GM12878 (cell line): ENCODE data around the gene ARL3. TPM values are rescaled to one million over a fixed set of nuclear protein-coding genes. Genes with fewer than 3 reads are reported as not detected.

Experiments
- ATAC-seq: fragments of 200-7000 bp; cut with Tn5 transposase; 3 replicates; pipeline ENCODE4 v1.9.1; 2020; ENCODE audit warnings: mild to moderate bottlenecking, moderate library complexity
- BruUV-seq: library from RNA; stranded (reverse); fragments of 400-500 nt; replicated peaks from 2 replicates; lab custom pipeline; 2021; lab: Mats Ljungman, UMichigan
- CTCF ChIA-PET: fragments of 300-600 bp; sonication (Branson Sonifier 250); formaldehyde crosslinking; extraction: SDS; loops from one replicate; lab custom pipeline; 2021; ENCODE audit warnings: inconsistent platforms; lab: Yijun Ruan, JAX
- POLR2A ChIA-PET: fragments of 350-600 bp; formaldehyde crosslinking; extraction: SDS; loops from one replicate; lab custom pipeline; 2021; ENCODE audit warnings: inconsistent platforms; lab: Charles Lee
- RAD21 ChIA-PET: fragments of 300-600 bp; sonication (Branson Sonifier 250); formaldehyde crosslinking; loops from one replicate; lab custom pipeline; 2023; ENCODE audit warnings: antibody characterized with exemption; ENCODE audit not compliant: unreplicated experiment; lab: Charles Lee
- SMC1A ChIA-PET: fragments of 300-600 bp; sonication (Branson Sonifier 250); formaldehyde crosslinking; loops from one replicate; lab custom pipeline; 2023; ENCODE audit not compliant: unreplicated experiment, uncharacterized antibody; lab: Charles Lee
- DNase-seq: peaks from one replicate; pipeline ENCODE4 v3.0.0-alpha.2; 2011; ENCODE audit warnings: low read depth, low spot score
- FAIRE-seq: peaks from 3 replicates; lab custom pipeline; 2011; peaks lifted over from hg19 to GRCh38; lab: Jason Lieb, UNC
- H2AFZ ChIP-seq: 2 replicates; pipeline ENCODE4 v1.6.0; 2011; ENCODE audit warnings: low read depth, low read length, control low read depth; ENCODE audit not compliant: control insufficient read depth
- H3K27ac ChIP-seq: 2 replicates; pipeline ENCODE4 v1.5.1; 2011; ENCODE audit warnings: control low read depth; ENCODE audit not compliant: control insufficient read depth, insufficient read depth
- H3K27me3 ChIP-seq, 2 experiments: replicated peaks in 1 of 2; 2 replicates each; pipeline versions ENCODE4 v1.6.0 to v1.6.1; 2011; ENCODE audit warnings: low read length in 1 of 2; ENCODE audit not compliant: control insufficient read depth in 2 of 2, insufficient read depth in 2 of 2
- H3K36me3 ChIP-seq, 2 experiments: 2 replicates each; pipeline ENCODE4 v1.5.1; 2011; ENCODE audit warnings: low read length in 1 of 2; ENCODE audit not compliant: control insufficient read depth in 2 of 2, insufficient read depth in 2 of 2
- H3K4me1 ChIP-seq: 2 replicates; pipeline ENCODE4 v1.6.1; 2011; ENCODE audit warnings: mild to moderate bottlenecking, low read length, moderate library complexity, mixed read lengths; ENCODE audit not compliant: control insufficient read depth, insufficient read depth
- H3K4me2 ChIP-seq: 2 replicates; pipeline ENCODE4 v1.6.0; 2011; ENCODE audit warnings: control low read depth; ENCODE audit not compliant: control insufficient read depth, insufficient read depth
- H3K4me3 ChIP-seq: fragments of 200-600 bp; sonication (generic); 2 replicates; pipeline ENCODE4 v1.5.1; 2016
- H3K79me2 ChIP-seq: 2 replicates; pipeline ENCODE4 v1.6.0; 2011; ENCODE audit warnings: low read length; ENCODE audit not compliant: control insufficient read depth, insufficient read depth
- H3K9ac ChIP-seq: 2 replicates; pipeline ENCODE4 v1.8.0; 2011; ENCODE audit warnings: low read length, control low read depth, mixed read lengths; ENCODE audit not compliant: control insufficient read depth, insufficient read depth
- H3K9me3 ChIP-seq: replicated peaks from 3 replicates; pipeline ENCODE4 v1.5.1; 2011; ENCODE audit warnings: mild to moderate bottlenecking, low read length; ENCODE audit not compliant: control insufficient read depth, insufficient read depth
- H4K20me1 ChIP-seq: 2 replicates; pipeline ENCODE4 v1.6.0; 2011; ENCODE audit not compliant: control insufficient read depth, insufficient read depth
- CHD1 ChIP-seq: IDR thresholded peaks from 2 replicates; pipeline ENCODE4 v1.6.1; 2012; ENCODE audit warnings: low read depth, low read length, improper control_type of control experiment
- CHD4 ChIP-seq: fragments of 200-600 bp; sonication (generic); IDR thresholded peaks from 2 replicates; pipeline ENCODE4 v1.6.1; 2016; ENCODE audit warnings: mild to moderate bottlenecking
- CTCF ChIP-seq, 3 experiments: IDR thresholded peaks in 2 of 3; conservative IDR thresholded peaks in 1 of 3; 2 replicates each; pipeline ENCODE4 v1.5.1; 2011; ENCODE audit warnings: low read depth in 3 of 3, low read length in 3 of 3, mild to moderate bottlenecking in 3 of 3, control low read depth in 2 of 3, moderate library complexity in 2 of 3, inconsistent platforms in 1 of 3, mixed read lengths in 1 of 3; ENCODE audit not compliant: control insufficient read depth in 2 of 3, insufficient read depth in 1 of 3; ENCODE audit errors: extremely low read depth in 1 of 3
- EZH2 ChIP-seq: IDR thresholded peaks from 2 replicates; pipeline ENCODE4 v1.6.1; 2012; ENCODE audit warnings: low read depth, mild to moderate bottlenecking, control low read depth, inconsistent platforms, low read length, borderline replicate concordance; ENCODE audit not compliant: control insufficient read depth
- HDGF ChIP-seq: fragments of 450-650 bp; IDR thresholded peaks from 2 replicates; pipeline ENCODE4 v1.6.1; 2016; ENCODE audit warnings: antibody characterized with exemption
- LARP7 ChIP-seq: fragments of 450-650 bp; IDR thresholded peaks from 2 replicates; pipeline ENCODE4 v1.6.1; 2017; ENCODE audit warnings: mild to moderate bottlenecking
- PAX5 ChIP-seq: IDR thresholded peaks from 2 replicates; pipeline ENCODE4 v1.6.1; 2011; ENCODE audit warnings: low read depth, low read length, borderline replicate concordance
- RAD21 ChIP-seq: IDR thresholded peaks from 2 replicates; pipeline ENCODE4 v1.6.1; 2011; ENCODE audit warnings: mild to moderate bottlenecking, low read depth, low read length, moderate library complexity; ENCODE audit not compliant: insufficient read depth
- RELB ChIP-seq: fragments of 450-650 bp; IDR thresholded peaks from 2 replicates; pipeline ENCODE4 v1.6.1; 2017; ENCODE audit warnings: low read depth, mild to moderate bottlenecking, moderate library complexity
- SMAD1 ChIP-seq: fragments of 450-650 bp; IDR thresholded peaks from 2 replicates; pipeline ENCODE4 v1.6.1; 2018; ENCODE audit warnings: mild to moderate bottlenecking, low read depth; ENCODE audit not compliant: partially characterized antibody
- SMARCA5 ChIP-seq: fragments of 450-650 bp; IDR thresholded peaks from 2 replicates; pipeline ENCODE4 v1.6.1; 2017; ENCODE audit warnings: mild to moderate bottlenecking
- SMC3 ChIP-seq: IDR thresholded peaks from 2 replicates; pipeline ENCODE4 v1.6.1; 2011; ENCODE audit warnings: low read length, improper control_type of control experiment, borderline replicate concordance
- STAT3 ChIP-seq: IDR thresholded peaks from 2 replicates; pipeline ENCODE4 v1.6.1; 2011; ENCODE audit warnings: low read depth, low read length, improper control_type of control experiment
- TBL1XR1 ChIP-seq: IDR thresholded peaks from 2 replicates; pipeline ENCODE4 v1.6.1; 2012; ENCODE audit warnings: low read depth, low read length, improper control_type of control experiment
- TCF12 ChIP-seq: IDR thresholded peaks from 2 replicates; pipeline ENCODE4 v1.6.1; 2011; ENCODE audit warnings: low read depth, mild to moderate bottlenecking, low read length
- YY1 ChIP-seq: IDR thresholded peaks from 2 replicates; pipeline ENCODE4 v1.6.1; 2011; ENCODE audit warnings: low read depth, mild to moderate bottlenecking, low read length
- ZBTB11 ChIP-seq: fragments of 450-650 bp; formaldehyde crosslinking; IDR thresholded peaks from 2 replicates; pipeline ENCODE4 v1.5.0; 2022; ENCODE audit warnings: mild to moderate bottlenecking, missing genetic modification characterization
- ZNF384 ChIP-seq: IDR thresholded peaks from 2 replicates; pipeline ENCODE4 v1.6.1; 2012; ENCODE audit warnings: low read depth, mild to moderate bottlenecking, low read length, improper control_type of control experiment, borderline replicate concordance
- WGBS: methylation state at CpG from one replicate; pipeline ENCODE4 v1.1.6; 2016; ENCODE audit warnings: low lambda C conversion rate; ENCODE audit not compliant: insufficient replicate concordance, insufficient coverage; ENCODE audit errors: missing lambda C conversion rate; 5-methylcytosine and 5-hydroxymethylcytosine counted together
- in situ Hi-C: fragments of 300-500 bp; cut with MboI; formaldehyde crosslinking; loops from 9 replicates; pipeline ENCODE4 v1.14.3; 2018; ENCODE audit warnings: mixed read lengths
- intact Hi-C: fragments of 100-400 bp; cut with micrococcal nuclease; formaldehyde crosslinking; loops from one replicate; pipeline ENCODE4 v1.14.2; 2022; ENCODE audit not compliant: unreplicated experiment
- polyA plus RNA-seq, 11 experiments: library from polyadenylated mRNA; depleted of rRNA in 4 of 11; unstranded in 6 of 11; stranded (reverse) in 5 of 11; fragments of >200 nt; fragmentation: Nextera tagmentation in 4 of 11; fragmentation: Illumina TruSeq in 1 of 11; extraction: Ambion mirVana in 4 of 11; extraction: Trizol in 1 of 11; gene quantifications; 1 replicate in 1 of 11; 2 replicates in 10 of 11; pipeline versions ENCODE4 v1.2.1 to v1.2.3, GENCODE V29; 2011 to 2016; ENCODE audit warnings: inconsistent platforms in 2 of 11, missing spikeins in 2 of 11, low read depth in 1 of 11
- total RNA-seq, 4 experiments: library from RNA; depleted of rRNA in 3 of 4; stranded (reverse); fragments of >200 nt in 3 of 4; fragmentation: Illumina TruSeq in 1 of 4; extraction: Trizol in 1 of 4; gene quantifications; 2 replicates each; pipeline versions ENCODE4 v1.2.1 to v1.2.3, GENCODE V29; 2013 to 2021

ARL3 gene
- total and polyA plus RNA-seq, 10 of the 15 experiments (the other 5 are each of a cell fraction or from before 2014, with no cell fraction given), result 4.9 to 26.1 (median 11.0) TPM

- no peak overlapping the region for H3K4me3 ChIP-seq
- intact Hi-C loops, result loop anchor here (2.0 kb wide), 1 partner anchor 34 kb away; no protein-coding TSS in a partner anchor
- ATAC-seq (peak; percentile 82), FAIRE-seq (no peak), DNase-seq (no peak)
- 38% methylated on average over 9 of the region's 9 CpGs for WGBS
- RAD21 ChIA-PET, result interaction anchor here (0.9 to 8.4 kb wide), 7 partner anchors 9 to 143 kb away, joined by 3 to 140 read pairs (median 9); partner anchors contain the start of genes ARL3 and SFXN2
- CTCF ChIA-PET, result interaction anchor here (0.5 to 8.7 kb wide), 20 partner anchors 9 to 224 kb away, joined by 3 to 128 read pairs (median 4); partner anchors contain the start of genes ARL3, SFXN2, TRIM8 and WBP1L
- H3K9me3 ChIP-seq, result no peaks in the 10 kb centered on the region
- no peaks in the 10 kb centered on the region for H3K79me2 ChIP-seq
- SMC1A ChIA-PET, result interaction anchor here (0.7 to 8.2 kb wide), 18 partner anchors 9 to 223 kb away, joined by 3 to 140 read pairs (median 4); partner anchors contain the start of genes ARL3, BORCS7, SFXN2 and TRIM8
- in situ Hi-C loops, result no loop called here
- no peak overlapping the region for H3K9ac ChIP-seq
- no TSS peak for BruUV-seq
- H3K4me1 ChIP-seq, result peaks cover 26% of the 10 kb centered on the region
- peak overlapping the region; percentile 22; the same call in 1 of the 2 replicates for H2AFZ ChIP-seq
- POLR2A ChIA-PET, result interaction anchor here (0.6 to 7.3 kb wide), 8 partner anchors 23 to 507 kb away, joined by 3 to 151 read pairs (median 4); partner anchors contain the start of genes ARL3, SFXN2 and TRIM8
- 0 out of 2 replicates have a peak overlapping the region, but pooled peaks have one; percentile 30 for H3K4me2 ChIP-seq
- no peaks in the 10 kb centered on the region for H4K20me1 ChIP-seq
- no peaks in the 10 kb centered on the region for H3K27me3 ChIP-seq
- H3K27ac ChIP-seq, result no peak overlapping the region
- H3K36me3 ChIP-seq, result peaks cover 0 to 2% of the 10 kb centered on the region in 2 experiments; a peak in 2 of 4 replicates
- no peak for TF ChIP-seq RELB
- TF ChIP-seq CHD4, result no peak
- peak; percentile 79 for TF ChIP-seq TCF12
- peak; percentile 57; the same call in 1 of the 2 replicates for TF ChIP-seq HDGF
- no peak for TF ChIP-seq ZNF384
- TF ChIP-seq TBL1XR1, result no peak
- TF ChIP-seq RAD21, result peak; percentile 57
- no peak for TF ChIP-seq STAT3
- TF ChIP-seq PAX5, result no peak
- TF ChIP-seq LARP7, result no peak
- no peak for TF ChIP-seq SMAD1
- no peak for TF ChIP-seq ZBTB11 (CRISPR knock-in tag)
- no peak for TF ChIP-seq CHD1
- TF ChIP-seq CTCF (IDR thresholded peaks at IDR 0.05 in 2 of 3, conservative IDR thresholded peaks at IDR 0.05 in 1 of 3; ENCODE audit: control insufficient read depth in 2 of 3, extremely low read depth in 1 of 3, insufficient read depth in 1 of 3, low read depth in 3 of 3, low read length in 3 of 3), result peak; percentile 50 to 85 (median 74)
- peak; percentile 50; the same call in 1 of the 2 replicates for TF ChIP-seq SMC3
- TF ChIP-seq SMARCA5, result no peak
- TF ChIP-seq YY1, result 0 out of 2 replicates have a peak, but pooled peaks have one; percentile 20
- no peak for TF ChIP-seq EZH2
Measured at GRCh38 chr10:102678842-102679289, 35.3 kb downstream of the ARL3 start.
